K562 (cell line): Measurements from ENCODE around the gene SFI1. TPM values are rescaled to one million over a fixed set of nuclear protein-coding genes. Genes with fewer than 3 reads are reported as not detected.
A peak's percentile ranks its signal among the peaks of the same experiment; 100 is the strongest.

ENCODE experiments used
- ARID1B ChIP-seq: fragments of 450-650 bp; IDR thresholded peaks from 2 replicates; pipeline ENCODE4 v1.6.1; 2016; ENCODE audit warnings: antibody characterized with exemption, mild to moderate bottlenecking, inconsistent platforms
- BRD9 ChIP-seq: fragments of 450-650 bp; IDR thresholded peaks from 2 replicates; pipeline ENCODE4 v1.6.1; 2018; ENCODE audit warnings: low read depth; ENCODE audit not compliant: partially characterized antibody
- DDX20 ChIP-seq: fragments of 450-650 bp; IDR thresholded peaks from 2 replicates; pipeline ENCODE4 v1.6.1; 2016; ENCODE audit warnings: missing genetic modification characterization, low read depth, mild to moderate bottlenecking, missing compliant biosample characterization, moderate library complexity
- EP300 ChIP-seq: IDR thresholded peaks from 2 replicates; pipeline ENCODE4 v1.6.1; 2012; ENCODE audit warnings: low read length, improper control_type of control experiment
- ETS2 ChIP-seq: IDR thresholded peaks from 2 replicates; pipeline ENCODE4 v1.6.1; 2016; ENCODE audit warnings: borderline replicate concordance, missing genetic modification characterization, mild to moderate bottlenecking, moderate library complexity, missing compliant biosample characterization; ENCODE audit not compliant: poor library complexity, severe bottlenecking
- KDM4B ChIP-seq, 2 experiments: fragments of 450-650 bp in 1 of 2; sonication (generic) in 1 of 2; IDR thresholded peaks; 2 replicates each; pipeline ENCODE4 v1.6.1; 2016 to 2017; ENCODE audit warnings: borderline replicate concordance in 2 of 2, antibody characterized with exemption in 1 of 2, low read depth in 1 of 2, mild to moderate bottlenecking in 1 of 2
- MCM5 ChIP-seq: fragments of 450-650 bp; IDR thresholded peaks from 2 replicates; pipeline ENCODE4 v1.6.1; 2016; ENCODE audit warnings: low read depth
- POLR2B ChIP-seq: fragments of 450-650 bp; IDR thresholded peaks from 2 replicates; pipeline ENCODE4 v1.6.1; 2018; ENCODE audit warnings: low read depth; ENCODE audit not compliant: partially characterized antibody
- PRPF4 ChIP-seq: fragments of 200-400 bp; formaldehyde crosslinking; IDR thresholded peaks from one replicate; pipeline ENCODE4 v1.6.1; 2017; ENCODE audit warnings: low read length, low read depth, mild to moderate bottlenecking; ENCODE audit not compliant: insufficient read depth, poor library complexity, severe bottlenecking
- RAD21 ChIP-seq, 2 experiments: fragments of 250-450 bp in 1 of 2; fragments of 450-650 bp in 1 of 2; sonication (Bioruptor Pico) in 1 of 2; formaldehyde crosslinking in 1 of 2; IDR thresholded peaks in 1 of 2; conservative IDR thresholded peaks in 1 of 2; 2 replicates each; pipeline versions ENCODE4 v1.4.0 to v1.8.0; 2020 to 2022; ENCODE audit warnings: mild to moderate bottlenecking in 2 of 2, moderate library complexity in 1 of 2
- RUNX1 ChIP-seq: sonication (generic); IDR thresholded peaks from 2 replicates; pipeline ENCODE4 v1.6.1; 2016; ENCODE audit warnings: antibody characterized with exemption, low read depth
- ZNF143 ChIP-seq: sonication (generic); formaldehyde crosslinking; IDR thresholded peaks from 2 replicates; pipeline ENCODE4 v1.9.0; 2022; ENCODE audit warnings: mild to moderate bottlenecking, missing genetic modification reagents
- ZNF436 ChIP-seq: fragments of 250-450, 450-650 bp; sonication (Bioruptor Pico); formaldehyde crosslinking; IDR thresholded peaks from 2 replicates; pipeline ENCODE4 v1.7.0; 2020; ENCODE audit warnings: mild to moderate bottlenecking
- ZNF644 ChIP-seq: fragments of 200-800 bp; sonication (Bioruptor generic); IDR thresholded peaks from 2 replicates; pipeline ENCODE4 v1.6.1; 2016; ENCODE audit warnings: low read depth, missing genetic modification characterization, missing compliant biosample characterization
- polyA plus RNA-seq, 8 experiments: library from polyadenylated mRNA; depleted of rRNA in 4 of 8; stranded (reverse) in 5 of 8; unstranded in 3 of 8; fragments of >200 nt; fragmentation: Nextera tagmentation in 2 of 8; fragmentation: Illumina TruSeq in 1 of 8; extraction: Ambion mirVana in 2 of 8; extraction: Trizol in 1 of 8; gene quantifications; 2 replicates each; pipeline versions ENCODE4 v1.2.1 to v1.2.3, GENCODE V29; 2011 to 2014; ENCODE audit warnings: inconsistent platforms in 1 of 8, missing spikeins in 1 of 8
- total RNA-seq, 7 experiments: library from RNA; depleted of rRNA in 6 of 7; stranded (reverse); fragments of >200 nt in 6 of 7; fragmentation: Illumina TruSeq in 2 of 7; extraction: Trizol in 2 of 7; gene quantifications; 2 replicates each; pipeline versions ENCODE4 v1.2.1 to v1.2.3, GENCODE V29; 2011 to 2021; ENCODE audit warnings: low replicate concordance in 1 of 7
- TF ChIP-seq, protein P1 (sequence below): sonication (generic); IDR thresholded peaks from 2 replicates; pipeline ENCODE4 v1.6.1; 2016
- TF ChIP-seq, protein P2 (sequence below): fragments of 450-650 bp; IDR thresholded peaks from 2 replicates; pipeline ENCODE4 v1.6.1; 2017; ENCODE audit warnings: antibody characterized with exemption
- TF ChIP-seq, protein P3 (sequence below): sonication (generic); formaldehyde crosslinking; IDR thresholded peaks from 2 replicates; pipeline ENCODE4 v1.8.0; 2022; ENCODE audit warnings: missing genetic modification reagents, mild to moderate bottlenecking, borderline replicate concordance
- TF ChIP-seq, protein P4 (sequence below): fragments of 450-650 bp; formaldehyde crosslinking; IDR thresholded peaks from 2 replicates; pipeline ENCODE4 v1.4.0; 2020; ENCODE audit warnings: mild to moderate bottlenecking
- TF ChIP-seq, protein P5 (sequence below): fragments of 450-650 bp; IDR thresholded peaks from 2 replicates; pipeline ENCODE4 v1.6.1; 2016; ENCODE audit warnings: antibody characterized with exemption
- TF ChIP-seq, protein P6 (sequence below): fragments of 250-450 bp; sonication (Bioruptor Pico); IDR thresholded peaks from 2 replicates; pipeline ENCODE4 v1.6.1; 2021; ENCODE audit warnings: mild to moderate bottlenecking

SFI1 gene
- total and polyA plus RNA-seq, 9 of the 15 experiments (the other 6 are each of a cell fraction or from before 2014, with no cell fraction given): 3.0 to 25.6 (median 14.1) TPM

DNA sequence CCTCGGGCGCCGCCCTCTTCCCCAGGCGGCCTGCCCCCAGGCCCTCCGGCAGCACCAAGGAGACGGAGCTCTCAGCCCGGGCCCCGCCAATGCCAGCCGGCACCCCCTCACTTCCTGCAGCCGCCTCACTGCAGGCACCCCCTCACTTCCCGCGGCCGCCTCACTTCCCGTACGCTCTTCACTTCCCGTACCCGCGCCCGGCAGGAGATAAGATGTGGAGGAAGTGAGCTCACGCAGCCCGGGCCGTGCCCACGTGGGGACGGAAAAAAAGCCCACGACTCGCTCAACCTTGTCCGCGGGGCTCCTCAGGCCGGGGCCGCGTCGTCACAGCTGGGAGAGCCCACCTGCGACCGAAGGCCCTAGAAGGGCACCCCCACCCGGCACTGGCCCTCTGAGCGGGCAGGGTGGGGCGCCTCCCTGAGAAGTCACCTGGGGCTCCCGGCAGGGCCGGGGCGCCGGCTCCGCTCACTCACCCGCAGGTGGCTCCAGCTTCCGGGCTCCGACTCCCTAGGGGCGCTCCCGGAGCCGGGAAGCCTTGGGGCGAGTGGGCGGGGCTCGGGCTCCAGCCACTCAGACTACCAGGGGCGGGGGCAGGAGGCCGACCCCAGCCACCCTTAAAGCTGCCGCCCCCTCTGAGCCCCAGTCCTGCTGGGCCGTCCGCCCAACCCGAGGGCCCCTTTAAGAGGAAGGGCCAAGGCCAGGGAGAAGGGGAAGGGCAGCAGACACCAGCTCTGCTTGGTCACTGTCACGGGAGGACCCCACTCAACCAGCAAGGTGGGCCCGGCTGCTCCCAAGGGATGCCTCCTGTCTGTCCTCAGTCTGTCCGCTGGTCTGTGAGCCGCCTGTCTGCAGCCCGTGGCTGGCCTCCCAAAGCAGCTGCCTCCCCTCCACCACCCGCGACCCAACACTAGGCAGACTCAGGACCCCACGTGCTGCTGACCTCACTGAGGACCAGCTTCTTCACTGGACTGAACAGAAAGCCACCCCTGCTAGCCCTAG, 134.3 kb downstream of the SFI1 start (continued):
- TF ChIP-seq BRD9 (no peak), ETS2 (no peak), PRPF4 (no peak), ZNF436 (CRISPR knock-in tag) (no peak), EP300 (no peak), ZNF143 (no peak), KDM4B (IDR thresholded peaks at IDR 0.05; ENCODE audit: borderline replicate concordance in 2 of 2, low read depth in 1 of 2) (no peak), POLR2B (no peak), RUNX1 (no peak), RAD21 (CRISPR knock-in tag; conservative IDR thresholded peaks at IDR 0.05 in 1 of 2, IDR thresholded peaks at IDR 0.05 in 1 of 2) (no peak), ARID1B (no peak), DDX20 (tag) (no peak), ZNF644 (no peak), MCM5 (no peak)
- TF ChIP-seq, protein P1, sequence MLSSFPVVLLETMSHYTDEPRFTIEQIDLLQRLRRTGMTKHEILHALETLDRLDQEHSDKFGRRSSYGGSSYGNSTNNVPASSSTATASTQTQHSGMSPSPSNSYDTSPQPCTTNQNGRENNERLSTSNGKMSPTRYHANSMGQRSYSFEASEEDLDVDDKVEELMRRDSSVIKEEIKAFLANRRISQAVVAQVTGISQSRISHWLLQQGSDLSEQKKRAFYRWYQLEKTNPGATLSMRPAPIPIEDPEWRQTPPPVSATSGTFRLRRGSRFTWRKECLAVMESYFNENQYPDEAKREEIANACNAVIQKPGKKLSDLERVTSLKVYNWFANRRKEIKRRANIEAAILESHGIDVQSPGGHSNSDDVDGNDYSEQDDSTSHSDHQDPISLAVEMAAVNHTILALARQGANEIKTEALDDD: no peak
- TF ChIP-seq, protein P2, sequence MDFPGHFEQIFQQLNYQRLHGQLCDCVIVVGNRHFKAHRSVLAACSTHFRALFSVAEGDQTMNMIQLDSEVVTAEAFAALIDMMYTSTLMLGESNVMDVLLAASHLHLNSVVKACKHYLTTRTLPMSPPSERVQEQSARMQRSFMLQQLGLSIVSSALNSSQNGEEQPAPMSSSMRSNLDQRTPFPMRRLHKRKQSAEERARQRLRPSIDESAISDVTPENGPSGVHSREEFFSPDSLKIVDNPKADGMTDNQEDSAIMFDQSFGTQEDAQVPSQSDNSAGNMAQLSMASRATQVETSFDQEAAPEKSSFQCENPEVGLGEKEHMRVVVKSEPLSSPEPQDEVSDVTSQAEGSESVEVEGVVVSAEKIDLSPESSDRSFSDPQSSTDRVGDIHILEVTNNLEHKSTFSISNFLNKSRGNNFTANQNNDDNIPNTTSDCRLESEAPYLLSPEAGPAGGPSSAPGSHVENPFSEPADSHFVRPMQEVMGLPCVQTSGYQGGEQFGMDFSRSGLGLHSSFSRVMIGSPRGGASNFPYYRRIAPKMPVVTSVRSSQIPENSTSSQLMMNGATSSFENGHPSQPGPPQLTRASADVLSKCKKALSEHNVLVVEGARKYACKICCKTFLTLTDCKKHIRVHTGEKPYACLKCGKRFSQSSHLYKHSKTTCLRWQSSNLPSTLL: no peak
- TF ChIP-seq, protein P3, sequence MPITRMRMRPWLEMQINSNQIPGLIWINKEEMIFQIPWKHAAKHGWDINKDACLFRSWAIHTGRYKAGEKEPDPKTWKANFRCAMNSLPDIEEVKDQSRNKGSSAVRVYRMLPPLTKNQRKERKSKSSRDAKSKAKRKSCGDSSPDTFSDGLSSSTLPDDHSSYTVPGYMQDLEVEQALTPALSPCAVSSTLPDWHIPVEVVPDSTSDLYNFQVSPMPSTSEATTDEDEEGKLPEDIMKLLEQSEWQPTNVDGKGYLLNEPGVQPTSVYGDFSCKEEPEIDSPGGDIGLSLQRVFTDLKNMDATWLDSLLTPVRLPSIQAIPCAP (CRISPR knock-in tag): no peak
- TF ChIP-seq, protein P4, sequence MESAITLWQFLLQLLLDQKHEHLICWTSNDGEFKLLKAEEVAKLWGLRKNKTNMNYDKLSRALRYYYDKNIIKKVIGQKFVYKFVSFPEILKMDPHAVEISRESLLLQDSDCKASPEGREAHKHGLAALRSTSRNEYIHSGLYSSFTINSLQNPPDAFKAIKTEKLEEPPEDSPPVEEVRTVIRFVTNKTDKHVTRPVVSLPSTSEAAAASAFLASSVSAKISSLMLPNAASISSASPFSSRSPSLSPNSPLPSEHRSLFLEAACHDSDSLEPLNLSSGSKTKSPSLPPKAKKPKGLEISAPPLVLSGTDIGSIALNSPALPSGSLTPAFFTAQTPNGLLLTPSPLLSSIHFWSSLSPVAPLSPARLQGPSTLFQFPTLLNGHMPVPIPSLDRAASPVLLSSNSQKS: no peak
- TF ChIP-seq, protein P5, sequence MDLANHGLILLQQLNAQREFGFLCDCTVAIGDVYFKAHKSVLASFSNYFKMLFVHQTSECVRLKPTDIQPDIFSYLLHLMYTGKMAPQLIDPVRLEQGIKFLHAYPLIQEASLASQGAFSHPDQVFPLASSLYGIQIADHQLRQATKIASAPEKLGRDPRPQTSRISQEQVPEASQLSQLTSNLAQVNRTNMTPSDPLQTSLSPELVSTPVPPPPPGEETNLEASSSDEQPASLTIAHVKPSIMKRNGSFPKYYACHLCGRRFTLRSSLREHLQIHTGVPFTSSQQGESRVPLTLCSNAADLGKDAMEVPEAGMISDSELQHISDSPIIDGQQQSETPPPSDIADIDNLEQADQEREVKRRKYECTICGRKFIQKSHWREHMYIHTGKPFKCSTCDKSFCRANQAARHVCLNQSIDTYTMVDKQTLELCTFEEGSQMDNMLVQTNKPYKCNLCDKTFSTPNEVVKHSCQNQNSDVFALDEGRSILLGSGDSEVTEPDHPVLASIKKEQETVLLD: peak; percentile 30; the same call in 1 of the 2 replicates
- TF ChIP-seq, protein P6, sequence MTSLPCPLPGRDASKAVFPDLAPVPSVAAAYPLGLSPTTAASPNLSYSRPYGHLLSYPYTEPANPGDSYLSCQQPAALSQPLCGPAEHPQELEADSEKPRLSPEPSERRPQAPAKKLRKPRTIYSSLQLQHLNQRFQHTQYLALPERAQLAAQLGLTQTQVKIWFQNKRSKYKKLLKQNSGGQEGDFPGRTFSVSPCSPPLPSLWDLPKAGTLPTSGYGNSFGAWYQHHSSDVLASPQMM (CRISPR knock-in tag): no peak
